Cardiac fibroblast (primary cell): ENCODE measurements around the gene ST8SIA5.

Experiments used
- DNase-seq, 2 donors: peaks; one replicate each; pipeline versions ENCODE4 v3.0.0 to v3.0.0-alpha.2; 2010; ENCODE audit warnings: low read depth in 2 of 2
- H3K4me3 ChIP-seq, 2 donors: replicated peaks in 1 of 2; 1 replicate in 1 of 2; 2 replicates in 1 of 2; pipeline ENCODE4 v1.5.1; 2011; ENCODE audit warnings: low read depth in 2 of 2, low read length in 2 of 2, mild to moderate bottlenecking in 2 of 2, moderate library complexity in 1 of 2
- TF ChIP-seq, protein P1 (sequence below): IDR thresholded peaks from one replicate; pipeline ENCODE4 v1.5.1; 2011; ENCODE audit warnings: low read depth, mild to moderate bottlenecking, low read length, inconsistent platforms

ST8SIA5 gene

DNA sequence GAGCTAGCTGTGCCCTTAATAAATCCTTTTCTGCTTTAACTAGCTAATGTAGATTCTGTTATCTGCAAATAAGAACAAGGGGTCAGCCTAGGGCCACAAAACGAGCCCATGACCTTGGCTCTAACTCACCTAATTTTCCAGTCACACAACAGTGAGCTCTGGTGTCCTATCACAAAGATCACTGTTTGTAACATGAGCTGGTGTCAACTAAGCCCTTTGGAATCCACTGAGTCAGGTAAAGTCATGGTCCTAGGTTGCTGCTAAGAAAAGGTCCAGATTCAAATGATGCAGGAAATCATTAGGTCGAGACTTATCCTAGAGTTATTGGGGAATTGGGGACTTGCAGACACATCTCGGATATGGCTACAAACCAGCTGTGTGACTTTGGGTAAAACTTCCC lies 49.9 kb downstream of the ST8SIA5 start:
- no peak for DNase-seq
- H3K4me3 ChIP-seq = no peak overlapping the region
- TF ChIP-seq, protein P1, sequence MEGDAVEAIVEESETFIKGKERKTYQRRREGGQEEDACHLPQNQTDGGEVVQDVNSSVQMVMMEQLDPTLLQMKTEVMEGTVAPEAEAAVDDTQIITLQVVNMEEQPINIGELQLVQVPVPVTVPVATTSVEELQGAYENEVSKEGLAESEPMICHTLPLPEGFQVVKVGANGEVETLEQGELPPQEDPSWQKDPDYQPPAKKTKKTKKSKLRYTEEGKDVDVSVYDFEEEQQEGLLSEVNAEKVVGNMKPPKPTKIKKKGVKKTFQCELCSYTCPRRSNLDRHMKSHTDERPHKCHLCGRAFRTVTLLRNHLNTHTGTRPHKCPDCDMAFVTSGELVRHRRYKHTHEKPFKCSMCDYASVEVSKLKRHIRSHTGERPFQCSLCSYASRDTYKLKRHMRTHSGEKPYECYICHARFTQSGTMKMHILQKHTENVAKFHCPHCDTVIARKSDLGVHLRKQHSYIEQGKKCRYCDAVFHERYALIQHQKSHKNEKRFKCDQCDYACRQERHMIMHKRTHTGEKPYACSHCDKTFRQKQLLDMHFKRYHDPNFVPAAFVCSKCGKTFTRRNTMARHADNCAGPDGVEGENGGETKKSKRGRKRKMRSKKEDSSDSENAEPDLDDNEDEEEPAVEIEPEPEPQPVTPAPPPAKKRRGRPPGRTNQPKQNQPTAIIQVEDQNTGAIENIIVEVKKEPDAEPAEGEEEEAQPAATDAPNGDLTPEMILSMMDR = no peak

DNA sequence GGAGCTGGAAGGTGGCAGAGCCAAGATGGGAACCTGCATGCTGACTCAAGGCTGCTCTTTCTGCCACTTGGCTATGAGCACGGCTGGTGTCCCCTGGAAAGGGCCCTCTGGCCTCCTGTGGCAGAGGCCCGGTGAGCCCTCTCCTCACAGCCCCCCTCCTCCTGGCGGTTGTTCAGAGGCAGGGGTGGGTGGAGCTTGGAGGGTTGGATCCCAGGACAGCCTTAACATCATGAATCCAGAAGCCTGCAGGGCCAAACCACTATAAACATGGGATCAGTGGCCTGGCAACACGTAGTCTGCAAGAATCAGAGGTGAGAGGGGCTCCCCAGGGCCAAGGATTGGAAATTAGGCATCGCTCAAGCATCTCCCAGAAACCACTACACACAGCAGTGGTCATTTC lies 51.3 kb downstream of the ST8SIA5 start:
- H3K4me3 ChIP-seq = no peak overlapping the region
- TF ChIP-seq, protein P1 = no peak
- no peak for DNase-seq

DNA sequence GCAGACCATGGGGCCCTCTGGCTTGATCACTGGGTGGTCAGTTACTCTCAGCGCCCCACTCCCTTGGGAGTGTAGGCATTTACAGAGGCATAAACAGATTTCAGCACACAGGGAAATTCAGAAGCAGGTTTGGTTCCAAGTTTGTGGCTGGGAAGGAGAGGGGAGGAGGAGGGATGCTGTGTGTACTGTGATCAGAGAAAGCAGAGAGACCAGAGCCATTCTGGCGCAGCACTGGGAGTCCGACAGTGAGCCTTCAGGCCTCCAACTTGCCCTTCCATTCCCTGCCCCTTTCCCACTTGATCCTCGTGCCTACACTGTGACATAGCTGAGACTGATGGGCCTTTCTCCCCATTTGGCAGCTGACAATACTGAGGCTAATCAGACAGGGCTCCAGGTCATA lies 52.0 kb downstream of the ST8SIA5 start:
- no peak for DNase-seq
- TF ChIP-seq, protein P1 = no peak
- H3K4me3 ChIP-seq = no peak overlapping the region

DNA sequence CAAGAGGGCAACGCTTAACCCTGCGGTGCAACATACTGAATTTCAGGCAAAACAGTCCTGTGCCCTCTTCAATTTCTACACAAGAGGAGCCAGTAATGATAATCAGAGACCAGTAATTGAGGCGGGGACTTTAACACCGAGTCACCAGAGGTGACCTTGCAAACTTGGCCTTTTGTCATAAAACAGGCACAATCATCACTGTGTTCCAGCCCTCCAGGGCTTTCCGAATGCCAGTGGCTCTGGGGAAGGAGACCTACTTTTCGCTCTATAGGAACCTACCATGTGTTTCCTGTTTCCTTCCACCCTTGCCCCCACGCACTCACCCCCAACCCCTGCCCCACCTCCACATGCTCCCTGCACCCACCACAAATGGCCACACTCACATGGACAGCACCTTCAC lies 52.7 kb downstream of the ST8SIA5 start:
- DNase-seq = no peak
- TF ChIP-seq, protein P1 = no peak

DNA sequence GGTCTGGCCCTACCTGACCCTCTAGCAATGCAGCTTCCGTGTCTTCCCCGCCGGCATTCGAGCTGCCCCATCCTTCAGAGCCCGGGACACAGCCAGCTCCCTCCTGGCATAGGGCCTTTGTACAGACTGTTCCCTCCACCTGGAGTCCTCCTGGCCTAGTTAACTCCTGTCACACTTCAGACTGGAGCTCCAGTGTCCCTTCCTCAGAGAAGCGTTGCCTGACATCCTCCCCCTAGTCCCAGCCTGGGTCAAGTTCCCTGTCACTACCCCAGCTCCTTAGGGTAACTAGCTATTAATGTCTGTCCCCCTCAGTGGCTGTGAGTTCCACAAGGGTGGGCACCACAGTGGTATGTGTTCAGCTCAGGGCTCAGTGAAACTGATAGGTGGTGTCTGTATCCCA lies 54.4 kb downstream of the ST8SIA5 start:
- no peak for DNase-seq
- TF ChIP-seq, protein P1 = no peak
- H3K4me3 ChIP-seq = no peak overlapping the region

More for the DNA sequence above, 52.7 kb downstream of the ST8SIA5 start:
- H3K4me3 ChIP-seq = no peak overlapping the region

DNA sequence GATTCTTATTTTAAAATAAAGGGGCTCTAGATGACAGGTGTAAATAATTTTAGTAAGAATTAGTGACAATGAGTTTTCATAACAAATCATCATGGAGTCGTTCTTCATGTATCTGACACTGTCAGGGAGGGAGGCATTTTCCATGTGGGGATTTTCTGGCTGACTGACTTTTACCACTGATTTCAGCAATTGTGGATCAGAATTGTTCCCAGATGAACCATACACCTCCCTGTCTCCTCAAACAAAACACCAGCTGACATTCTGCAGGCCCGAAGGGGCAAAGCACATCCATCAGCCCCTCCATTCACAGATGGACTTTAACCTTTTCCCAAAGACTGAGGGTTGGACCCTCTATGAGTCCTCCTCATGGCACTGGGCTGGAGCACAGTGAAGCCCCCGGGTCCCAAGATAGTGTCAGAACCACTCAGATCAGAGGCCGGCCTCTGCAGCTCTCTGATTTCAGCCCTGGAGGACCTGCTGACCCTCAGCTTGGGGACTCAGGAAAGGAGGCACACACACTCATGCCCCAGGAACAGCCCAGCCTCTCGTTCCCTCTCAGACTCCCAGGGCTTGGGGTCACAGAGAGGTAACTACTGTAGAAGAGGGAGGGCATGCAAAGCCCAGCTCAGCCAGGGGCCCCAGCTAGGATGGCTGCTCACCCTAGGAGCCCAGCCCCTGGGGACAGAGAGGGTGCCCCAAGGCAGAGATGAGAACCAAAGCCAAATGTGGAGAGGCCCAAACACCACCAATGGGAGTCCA lies 56.6 kb downstream of the ST8SIA5 start:
- TF ChIP-seq, protein P1 = no peak
- DNase-seq = no peak
- H3K4me3 ChIP-seq = no peak overlapping the region

DNA sequence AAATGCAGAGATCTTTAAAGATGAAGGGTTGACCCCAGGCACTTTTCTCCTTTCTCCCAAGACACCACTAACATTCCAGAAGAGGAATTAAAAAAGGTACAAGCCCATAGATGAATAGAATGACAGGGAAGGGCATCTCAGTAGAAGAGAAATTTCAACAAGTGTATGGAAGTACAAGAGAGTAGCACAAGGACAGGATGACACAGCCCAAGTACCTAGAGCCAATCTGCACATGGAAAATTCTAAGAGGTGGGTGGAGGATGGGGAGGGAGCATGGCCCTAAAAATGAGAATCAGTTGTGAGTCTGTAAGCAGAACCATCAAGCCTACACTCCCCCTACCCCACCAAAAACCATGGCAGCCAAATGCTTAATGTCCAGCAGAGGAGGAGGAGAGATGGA lies 60.2 kb downstream of the ST8SIA5 start:
- H3K4me3 ChIP-seq = no peak overlapping the region
- TF ChIP-seq, protein P1 = no peak
- DNase-seq = no peak
